Activated CD4-positive, alpha-beta T cell treated with anti-CD3 and anti-CD28 coated beads, Interleukin-2, amount 50 U/mL, for 4 hours (primary cell): ENCODE measurements around the gene GPT2.
A peak's percentile ranks its signal among the peaks of the same experiment; 100 is the strongest.
"Not testable (repeated sequence)": the region's sequence is repeated elsewhere in the genome, so short reads cannot be mapped to it uniquely, and the experiment has no call there.

Source experiments
- DNase-seq, 2 experiments: peaks; one replicate each; pipeline ENCODE4 v3.0.0-alpha.2; 2020

Gene GPT2

DNA sequence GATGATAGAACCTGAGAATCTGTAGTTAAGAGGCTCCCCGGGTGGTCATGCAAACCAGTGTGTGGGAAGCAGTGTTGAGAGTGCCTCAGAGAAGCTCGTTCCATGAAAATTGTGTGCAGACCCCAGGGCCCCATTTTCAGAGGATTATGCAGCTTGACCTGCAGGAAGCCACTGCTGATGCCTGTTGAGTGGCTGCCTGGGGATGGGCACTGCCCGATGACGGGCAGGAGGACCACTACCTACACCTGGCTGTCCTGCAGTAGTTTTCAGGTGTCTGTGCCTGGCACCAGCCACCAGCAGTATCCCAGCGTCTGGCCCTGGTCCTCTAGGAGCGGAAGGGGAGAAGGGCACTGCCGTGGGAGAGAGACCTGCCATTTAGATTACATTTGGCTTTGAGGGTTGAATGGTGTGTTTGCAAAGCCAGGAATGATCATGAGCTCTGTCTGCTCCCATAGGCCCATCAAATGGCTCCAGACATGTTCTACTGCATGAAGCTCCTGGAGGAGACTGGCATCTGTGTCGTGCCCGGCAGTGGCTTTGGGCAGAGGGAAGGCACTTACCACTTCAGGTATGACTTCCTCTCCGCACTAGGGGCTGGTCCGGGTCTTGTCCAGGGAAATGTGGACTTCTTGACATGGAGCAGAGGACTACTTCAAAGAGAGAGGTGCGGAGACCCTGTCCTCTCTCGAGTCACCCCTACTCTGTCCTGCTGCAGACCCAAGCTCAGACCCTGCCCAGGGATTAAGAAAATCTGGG is 42.5 kb downstream of the GPT2 start:
- no peak for DNase-seq

DNA sequence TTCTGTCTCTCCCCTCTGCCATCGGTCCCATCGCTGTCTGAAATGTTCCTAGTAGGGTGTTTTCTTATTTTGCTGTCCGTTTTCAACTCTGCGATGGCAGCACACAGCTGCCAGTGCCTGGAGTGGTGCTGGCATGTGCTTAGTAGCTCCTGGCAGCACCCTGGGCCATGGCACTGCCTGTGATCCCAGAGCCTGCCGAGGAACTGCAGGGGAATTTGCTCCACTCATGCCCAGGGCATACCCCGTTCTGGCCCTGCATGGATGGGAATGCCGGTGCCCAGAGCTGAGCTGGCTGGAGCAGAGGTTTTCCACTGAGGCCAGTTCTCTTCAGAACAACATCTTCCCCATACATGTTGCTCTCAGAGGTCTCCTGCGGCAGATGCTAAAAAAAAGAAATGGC is 43.1 kb downstream of the GPT2 start:
- no peak for DNase-seq

DNA sequence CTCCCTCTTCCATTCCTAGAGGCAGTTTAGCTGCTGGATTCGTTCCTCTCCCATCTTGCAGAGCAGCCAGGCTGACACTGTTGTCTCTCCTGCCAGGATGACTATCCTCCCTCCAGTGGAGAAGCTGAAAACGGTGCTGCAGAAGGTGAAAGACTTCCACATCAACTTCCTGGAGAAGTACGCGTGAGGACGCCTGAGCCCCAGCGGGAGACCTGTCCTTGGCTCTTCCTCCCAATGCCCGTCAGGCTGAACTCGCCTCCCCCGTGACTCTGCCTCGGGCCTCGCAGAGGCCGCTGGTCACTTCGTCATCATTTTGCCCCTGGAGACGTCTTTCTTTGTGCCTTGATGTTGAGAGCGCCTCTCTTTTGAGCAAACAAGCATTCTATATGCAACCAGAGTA is 44.6 kb downstream of the GPT2 start:
- DNase-seq = no peak

DNA sequence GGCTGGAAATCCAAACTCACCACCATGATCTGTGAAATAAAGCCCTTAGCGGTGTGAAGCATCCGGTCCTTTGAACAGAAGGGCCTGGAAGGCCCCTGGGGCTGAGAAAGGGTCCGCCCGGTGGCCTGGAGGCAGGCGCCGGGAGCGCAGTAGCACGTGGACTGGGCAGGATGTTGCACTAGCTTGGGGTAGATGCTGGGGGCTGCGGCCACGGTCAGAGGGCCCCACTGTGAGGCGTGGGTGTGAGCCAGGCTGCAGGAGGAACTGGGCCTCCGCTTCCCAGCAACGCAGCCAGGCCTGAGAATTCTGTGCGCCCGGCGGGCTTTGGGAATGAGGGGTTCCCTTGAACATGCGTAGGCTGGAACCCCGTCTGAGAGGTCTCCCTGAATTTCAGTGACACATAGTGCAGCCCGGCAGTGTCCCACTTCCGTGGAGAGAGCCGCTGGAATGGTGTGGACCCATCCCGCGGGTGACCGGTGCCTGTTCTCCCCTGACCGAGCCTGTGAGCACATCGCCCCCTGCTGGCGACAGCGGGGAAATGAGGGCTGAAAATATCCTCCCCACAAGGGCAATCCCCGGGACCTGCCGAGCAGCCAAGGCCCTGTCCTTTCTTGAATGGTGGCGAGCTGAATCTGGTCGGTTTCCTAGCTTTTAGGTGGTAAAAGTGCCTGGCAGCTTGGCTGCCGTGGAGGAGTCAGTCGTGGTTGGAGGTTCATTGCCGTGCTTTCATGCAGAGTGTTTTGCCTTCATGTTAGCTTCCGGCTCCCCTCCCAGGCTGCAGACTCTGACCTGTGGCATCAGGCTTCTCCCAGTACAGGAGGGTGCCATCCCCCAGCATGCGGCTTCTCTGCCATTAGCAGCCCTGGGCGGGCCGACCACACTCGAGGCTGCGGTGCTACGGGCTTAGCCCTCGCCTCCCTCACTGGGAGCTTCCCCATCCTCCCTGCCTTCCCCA is 45.5 kb downstream of the GPT2 start:
- DNase-seq = peak; percentile 45 to 50

DNA sequence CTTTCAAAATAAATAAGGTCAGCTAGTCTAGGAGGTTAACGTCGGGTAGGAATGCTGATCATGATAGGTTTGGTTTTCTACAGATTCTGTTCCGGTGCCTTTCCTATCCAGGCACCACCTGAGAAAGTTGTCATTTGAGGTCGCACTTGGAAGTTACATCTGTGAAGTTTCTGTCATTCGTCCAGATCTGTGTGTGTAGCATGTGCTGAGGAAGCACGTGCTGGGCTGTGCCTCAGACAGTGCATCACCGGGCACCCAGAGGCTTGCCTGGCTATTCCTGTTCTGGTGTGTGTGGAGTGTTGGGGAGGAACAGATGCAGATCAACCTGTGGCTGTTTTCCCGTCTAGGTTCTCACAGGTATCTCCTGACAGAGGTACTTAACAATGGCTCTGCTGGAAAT is 46.7 kb downstream of the GPT2 start:
- DNase-seq = no peak

DNA sequence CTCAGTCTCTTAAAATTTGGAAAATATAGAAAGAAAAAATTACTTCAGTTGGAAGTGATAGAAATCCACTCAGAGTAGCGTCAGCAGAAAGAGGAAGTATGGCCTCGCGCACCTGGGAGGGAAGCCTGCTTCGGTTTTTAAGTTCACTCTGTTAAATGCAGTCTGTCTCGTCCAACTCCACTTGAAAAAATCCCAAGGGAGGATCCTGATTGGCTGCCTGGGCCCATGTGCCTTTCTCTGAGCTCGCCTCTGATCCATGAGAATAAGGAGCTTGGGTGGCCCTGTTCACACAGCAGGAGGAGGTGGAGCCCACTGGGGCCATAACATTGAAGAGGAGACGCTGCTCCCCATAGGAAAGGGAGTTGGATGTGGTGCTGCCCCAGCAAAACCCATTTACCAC is 48.6 kb downstream of the GPT2 start:
- DNase-seq = no peak

- no peak for DNase-seq
Observed at GRCh38 chr16:46937536-46937935, 53.4 kb downstream of the GPT2 start.

DNA sequence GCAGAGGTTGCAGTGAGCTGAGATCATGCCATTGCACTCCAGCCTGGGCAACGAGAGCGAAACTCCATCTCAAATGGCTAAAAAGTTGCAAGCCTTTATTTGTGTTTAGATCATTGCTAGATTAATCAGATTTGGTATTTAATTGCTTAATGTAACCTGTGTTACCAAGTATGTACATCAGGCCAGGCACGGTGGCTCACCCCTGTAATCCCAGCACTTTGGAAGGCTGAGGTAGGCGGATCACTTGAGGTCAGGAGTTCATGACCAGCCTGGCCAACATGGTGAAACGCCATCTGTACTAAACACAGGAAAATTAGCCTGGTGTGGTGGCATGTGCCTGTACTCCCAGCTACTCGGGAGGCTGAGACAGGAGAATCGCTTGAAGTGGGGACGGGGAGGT is 60.6 kb downstream of the GPT2 start:
- not testable (repeated sequence) for DNase-seq

GRCh38 chr16:46947900-46948547 is 63.9 kb downstream of the GPT2 start:
- peak; percentile 8 to 20 for DNase-seq

- DNase-seq = no peak
Observed at GRCh38 chr16:46948548-46949166, 64.5 kb downstream of the GPT2 start.

DNA sequence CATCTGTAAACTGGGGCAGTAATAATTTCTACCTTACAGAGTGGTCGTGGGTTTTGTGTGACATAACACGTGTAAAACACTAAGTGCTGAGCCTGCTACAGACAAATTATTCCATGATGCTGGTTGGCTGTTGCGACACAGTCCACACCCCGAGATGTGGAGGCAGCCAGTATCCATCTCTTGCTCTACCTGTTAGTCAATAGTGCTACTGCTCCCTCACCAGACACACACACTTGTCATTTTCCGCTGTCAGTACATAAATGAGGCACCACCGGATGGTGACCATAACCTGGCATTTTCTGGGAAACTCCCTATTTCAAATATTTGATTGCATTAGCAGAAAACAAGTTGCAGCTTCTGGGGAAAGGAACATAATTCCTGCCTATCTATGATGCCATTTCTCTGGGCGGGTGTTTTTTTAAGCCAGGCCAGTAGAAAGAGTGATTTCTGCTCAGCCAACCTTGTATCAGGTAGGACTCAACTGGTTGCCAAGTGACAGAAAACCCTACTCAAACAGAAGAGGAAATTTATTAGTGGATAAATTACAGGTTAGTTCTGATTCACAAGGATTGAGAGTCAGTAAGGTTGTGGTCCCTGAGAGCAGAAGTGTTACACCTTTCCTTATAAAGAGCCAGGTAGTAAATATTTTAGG is 65.2 kb downstream of the GPT2 start:
- peak; percentile 19 to 30 for DNase-seq

- no peak for DNase-seq
Observed at GRCh38 chr16:46950009-46950408, 65.8 kb downstream of the GPT2 start.

DNA sequence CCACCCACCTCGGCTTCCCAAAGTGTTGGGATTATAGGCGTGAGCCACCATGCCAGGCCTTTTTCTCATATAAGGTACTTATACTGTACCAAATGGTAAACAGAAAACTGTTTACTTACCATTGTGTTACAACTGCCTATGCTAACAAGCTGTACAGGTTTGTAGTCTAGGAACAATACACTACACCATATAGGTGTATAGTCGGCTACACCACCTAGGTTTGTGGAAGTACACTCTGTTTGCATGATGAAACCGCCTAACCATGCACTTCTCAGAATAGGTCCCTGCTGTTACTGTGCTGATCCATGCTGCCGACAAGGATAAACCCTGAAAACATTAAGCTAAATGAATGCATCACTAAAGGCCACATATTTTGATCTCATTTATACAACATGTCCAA is 70.4 kb downstream of the GPT2 start:
- no peak for DNase-seq

DNA sequence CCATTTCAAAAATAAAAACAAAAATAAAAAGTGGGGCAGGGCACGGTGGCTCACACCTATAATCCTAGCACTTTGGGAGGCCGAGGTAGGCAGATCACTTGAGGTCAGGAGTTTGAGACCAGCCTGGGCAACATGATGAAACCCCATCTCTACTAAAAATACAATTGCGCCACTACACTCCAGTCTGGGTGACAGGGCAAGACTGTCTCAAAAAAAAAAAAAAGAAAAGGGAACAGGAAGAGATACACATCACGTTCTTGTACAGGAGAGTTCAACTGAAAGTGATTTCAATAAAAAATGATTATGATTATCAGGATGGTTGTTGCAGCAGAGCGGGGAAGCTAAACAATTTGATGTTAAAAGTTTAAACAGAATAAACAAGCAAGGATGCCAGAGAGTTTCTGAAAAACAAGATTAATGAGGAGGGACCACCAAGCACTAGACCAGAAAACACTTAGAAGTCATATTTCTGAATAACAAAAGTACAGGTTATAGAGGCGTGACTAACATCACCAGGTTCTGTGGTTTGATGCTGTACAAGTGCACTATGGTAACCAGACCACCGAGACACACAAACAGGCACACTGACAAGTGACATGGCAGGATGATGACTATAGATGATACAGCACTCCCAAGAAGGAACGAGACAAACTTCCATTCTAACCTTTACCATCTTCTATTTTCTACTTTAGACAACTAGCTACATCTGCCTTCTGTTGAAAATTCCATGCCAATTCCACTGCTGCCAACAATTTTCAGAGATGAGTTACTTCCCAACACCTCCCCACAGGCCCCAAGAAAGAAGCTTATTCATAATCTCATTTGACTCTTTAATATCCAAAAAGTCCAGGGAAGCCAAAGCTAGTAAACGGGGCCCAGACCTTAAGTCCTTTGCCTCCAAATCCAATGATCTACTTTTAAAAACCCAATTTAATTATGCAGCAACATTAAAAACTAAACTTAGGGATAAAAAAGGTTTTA is 77.5 kb downstream of the GPT2 start:
- DNase-seq = no peak

- DNase-seq = no peak
Observed at GRCh38 chr16:46962629-46963028, 78.5 kb downstream of the GPT2 start.

DNA sequence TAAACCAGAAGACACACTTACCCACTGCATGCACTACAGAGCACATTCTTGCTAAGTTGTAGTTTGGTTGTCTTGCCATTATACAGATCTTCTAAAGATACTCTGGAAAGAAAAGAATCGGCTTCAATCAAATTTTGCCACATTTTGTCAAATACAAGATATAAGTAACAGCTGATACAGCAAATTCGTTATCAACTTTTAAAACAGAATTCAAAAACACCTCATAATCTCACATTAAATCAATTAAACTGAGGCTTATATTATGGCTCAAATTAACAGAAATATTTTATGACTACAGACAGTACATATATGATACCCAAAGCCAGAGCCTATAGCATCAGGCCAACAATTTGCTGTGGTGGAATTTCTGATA is 83.9 kb downstream of the GPT2 start:
- no peak for DNase-seq

- no peak for DNase-seq
Observed at GRCh38 chr16:46970089-46970488, 85.9 kb downstream of the GPT2 start.

GRCh38 chr16:46971271-46971670 is 87.1 kb downstream of the GPT2 start:
- no peak for DNase-seq

- peak in 1 of 2 experiments; percentile 14 for DNase-seq
Observed at GRCh38 chr16:46972429-46973206, 88.5 kb downstream of the GPT2 start.

DNA sequence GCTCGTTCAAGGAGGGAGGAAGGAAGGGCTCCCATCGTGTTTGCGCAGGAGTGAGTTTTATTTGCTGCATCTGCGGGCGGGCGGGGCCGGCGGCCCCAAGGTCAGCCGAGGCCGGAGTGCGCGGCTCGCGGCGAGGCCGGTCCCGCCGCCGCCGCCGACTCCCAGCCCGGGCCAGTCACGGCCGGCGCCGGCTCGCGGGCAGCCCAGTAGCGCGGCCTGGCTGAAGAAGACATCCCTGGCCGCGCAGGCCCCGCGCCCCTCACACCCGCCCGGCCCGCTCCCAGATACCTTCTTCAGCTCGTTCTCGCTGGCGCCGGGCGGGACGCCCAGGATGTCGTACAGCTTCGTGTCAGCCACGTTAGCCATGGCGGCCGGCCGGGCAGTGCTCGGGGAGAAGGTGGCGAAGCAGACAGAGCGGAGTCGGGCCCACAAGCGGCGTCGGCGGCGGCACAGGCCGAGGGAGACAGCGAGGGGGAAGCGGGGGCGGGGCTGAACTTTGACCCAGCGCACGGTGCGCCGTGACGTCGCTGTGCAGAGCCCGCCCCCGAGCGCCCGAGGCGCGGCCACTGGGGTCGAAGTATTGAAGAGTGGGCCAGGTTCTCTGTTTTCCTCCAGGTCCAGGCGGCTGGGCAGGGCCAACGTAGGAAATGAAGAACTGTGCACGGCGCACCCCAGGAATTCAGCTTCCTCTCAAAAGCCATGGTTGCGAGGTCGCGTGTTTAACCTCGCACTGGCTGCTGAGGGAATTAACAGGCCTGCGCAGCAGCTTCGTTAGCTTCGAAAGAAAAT is 89.2 kb downstream of the GPT2 start, which contains the start of gene DNAJA2:
DNAJA2 (minus strand) TSS at position 468 of the 789 bp plus-strand sequence; CDS start at position 366, 102 bp downstream.
- DNase-seq = peak; percentile 90 to 91
